Peyer's patch (tissue), 4 donors: ENCODE results near the gene LMBR1. TPM values are rescaled to one million over a fixed set of nuclear protein-coding genes. Genes with fewer than 3 reads are reported as not detected.
"Not testable (repeated sequence)": the region's sequence is repeated elsewhere in the genome, so short reads cannot be mapped to it uniquely, and the experiment has no call there.

Experiments
- DNase-seq, 3 donors: peaks; one replicate each; pipeline ENCODE4 v3.0.0-alpha.2; 2017 to 2019
- H3K27ac ChIP-seq, 4 donors: fragments of 200-600 bp; sonication (generic); one replicate each; pipeline ENCODE4 v1.5.1; 2016 to 2019
- H3K27me3 ChIP-seq, 2 donors: fragments of 200-600 bp; sonication (generic); one replicate each; pipeline ENCODE4 v1.5.1; 2019
- H3K36me3 ChIP-seq, 3 donors: fragments of 200-600 bp; sonication (generic); one replicate each; pipeline ENCODE4 v1.5.1; 2016 to 2019
- H3K4me1 ChIP-seq, 4 donors: fragments of 200-600 bp; sonication (generic); one replicate each; pipeline ENCODE4 v1.5.1; 2016 to 2019
- H3K4me3 ChIP-seq, 4 donors: fragments of 200-600 bp; sonication (generic); 1 replicate in 3 of 4; 2 replicates in 1 of 4; pipeline ENCODE4 v1.5.1; 2016 to 2019; ENCODE audit warnings: mild to moderate bottlenecking in 1 of 4
- H3K9me3 ChIP-seq, 4 donors: fragments of 200-600 bp; sonication (generic); one replicate each; pipeline ENCODE4 v1.5.1; 2016 to 2019; ENCODE audit warnings: mild to moderate bottlenecking in 1 of 4
- POLR2A ChIP-seq, 2 donors: fragments of 450-650 bp; IDR thresholded peaks; one replicate each; pipeline ENCODE4 v1.5.1; 2017; ENCODE audit warnings: antibody characterized with exemption in 2 of 2, mild to moderate bottlenecking in 2 of 2, moderate library complexity in 2 of 2
- total RNA-seq, 4 donors: library from RNA; depleted of rRNA; stranded (reverse); fragments of >200 nt; gene quantifications; one replicate each; pipeline ENCODE4 v1.1.0, GENCODE V29; 2016
- TF ChIP-seq, protein P1 (sequence below), 6 experiments: fragments of 450-650 bp in 4 of 6; fragments of 200-600 bp in 2 of 6; sonication (generic) in 1 of 6; IDR thresholded peaks; one replicate each; pipeline ENCODE4 v1.5.1; 2017 to 2019; ENCODE audit warnings: antibody characterized with exemption in 6 of 6, mild to moderate bottlenecking in 3 of 6, moderate library complexity in 1 of 6

Gene LMBR1
- total RNA-seq, 4 donors from 2014 or later, result 30.5 to 69.3 (median 62.8) TPM

DNA sequence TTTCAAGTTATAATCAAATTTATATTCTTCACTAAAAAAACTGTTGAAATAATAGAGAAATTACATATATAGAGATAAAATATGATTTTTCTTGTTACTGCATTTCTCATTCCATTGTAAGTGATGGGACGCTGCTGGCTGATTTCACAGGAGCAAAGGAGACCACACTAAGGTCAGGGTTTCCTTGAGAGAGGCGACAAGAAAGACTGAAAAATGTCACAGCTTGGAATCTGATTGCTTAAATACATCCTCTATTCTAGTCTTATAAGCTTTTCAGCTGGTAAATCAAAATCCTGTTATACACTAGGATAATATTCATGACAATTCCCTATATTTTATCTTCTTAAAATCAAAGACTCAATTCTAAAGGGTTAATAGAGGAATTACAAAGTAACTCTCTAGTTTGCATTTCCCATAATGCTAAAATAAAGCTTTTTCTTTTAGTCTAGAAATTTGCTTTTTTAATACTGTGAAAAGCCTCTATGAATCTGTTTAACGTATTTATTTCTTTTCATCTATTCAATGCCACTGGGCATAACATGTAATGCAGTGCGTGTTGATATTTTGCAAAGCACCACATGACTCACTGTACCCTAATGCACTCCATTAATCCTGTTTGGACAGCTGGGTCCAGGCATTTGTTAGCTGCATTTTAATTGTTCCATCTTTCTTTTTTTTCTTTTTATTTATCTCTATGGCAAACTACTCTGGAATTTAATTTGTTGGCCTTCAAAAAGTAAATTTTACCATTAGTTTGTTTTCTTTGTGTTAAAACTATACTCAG, 170.7 kb downstream of the LMBR1 start:
- Histone ChIP-seq H3K27me3 (no peaks in the 10 kb centered on the region), H3K4me1 (no peaks in the 10 kb centered on the region), H3K9me3 (no peaks in the 10 kb centered on the region), H3K27ac (no peak overlapping the region), H3K36me3 (no peaks in the 10 kb centered on the region), H3K4me3 (no peak overlapping the region)
- no peak for DNase-seq
- TF ChIP-seq, protein P1, sequence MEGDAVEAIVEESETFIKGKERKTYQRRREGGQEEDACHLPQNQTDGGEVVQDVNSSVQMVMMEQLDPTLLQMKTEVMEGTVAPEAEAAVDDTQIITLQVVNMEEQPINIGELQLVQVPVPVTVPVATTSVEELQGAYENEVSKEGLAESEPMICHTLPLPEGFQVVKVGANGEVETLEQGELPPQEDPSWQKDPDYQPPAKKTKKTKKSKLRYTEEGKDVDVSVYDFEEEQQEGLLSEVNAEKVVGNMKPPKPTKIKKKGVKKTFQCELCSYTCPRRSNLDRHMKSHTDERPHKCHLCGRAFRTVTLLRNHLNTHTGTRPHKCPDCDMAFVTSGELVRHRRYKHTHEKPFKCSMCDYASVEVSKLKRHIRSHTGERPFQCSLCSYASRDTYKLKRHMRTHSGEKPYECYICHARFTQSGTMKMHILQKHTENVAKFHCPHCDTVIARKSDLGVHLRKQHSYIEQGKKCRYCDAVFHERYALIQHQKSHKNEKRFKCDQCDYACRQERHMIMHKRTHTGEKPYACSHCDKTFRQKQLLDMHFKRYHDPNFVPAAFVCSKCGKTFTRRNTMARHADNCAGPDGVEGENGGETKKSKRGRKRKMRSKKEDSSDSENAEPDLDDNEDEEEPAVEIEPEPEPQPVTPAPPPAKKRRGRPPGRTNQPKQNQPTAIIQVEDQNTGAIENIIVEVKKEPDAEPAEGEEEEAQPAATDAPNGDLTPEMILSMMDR (IDR thresholded peaks at IDR 0.05), result no peak
- TF ChIP-seq POLR2A (IDR thresholded peaks at IDR 0.05), result no peak

DNA sequence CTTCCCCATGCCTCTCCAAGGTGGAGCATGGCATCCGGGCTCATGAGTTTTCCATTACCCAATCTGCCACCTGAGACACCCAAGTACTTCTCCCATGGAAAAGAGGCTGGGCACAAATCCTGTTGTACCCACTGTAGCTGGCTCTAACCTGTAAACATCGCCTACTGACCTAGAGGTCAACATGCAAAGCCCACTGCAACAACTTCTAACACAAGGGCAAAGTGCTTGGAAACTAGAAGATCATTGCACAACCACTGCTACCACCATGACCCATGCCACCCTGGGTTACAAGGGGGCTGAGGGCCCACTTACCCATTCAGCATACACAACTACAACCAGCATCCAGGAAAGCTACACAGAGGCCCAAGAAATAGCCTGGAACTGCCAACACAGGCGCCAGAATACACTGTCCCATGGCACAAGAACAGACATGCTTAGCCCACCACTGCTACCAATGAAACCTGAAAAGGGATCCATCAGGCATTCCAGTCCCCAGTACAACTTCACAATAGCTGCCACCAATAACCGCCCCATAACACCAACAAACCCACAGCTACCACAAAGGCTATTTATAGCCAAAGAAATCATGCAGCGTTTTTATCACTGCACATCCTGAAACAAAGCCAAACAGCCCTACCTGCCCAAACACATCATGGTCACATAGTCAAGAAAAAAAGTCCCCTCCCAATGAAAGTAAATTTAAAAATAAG, 189.1 kb downstream of the LMBR1 start:
- no peak for TF ChIP-seq POLR2A (IDR thresholded peaks at IDR 0.05)
- TF ChIP-seq, protein P1 (IDR thresholded peaks at IDR 0.05), result no peak
- no peak overlapping the region for H3K4me3 ChIP-seq
- H3K9me3 ChIP-seq, result no peaks in the 10 kb centered on the region
- H3K27me3 ChIP-seq, result no peaks in the 10 kb centered on the region
- no peak for DNase-seq
- no peak overlapping the region for H3K27ac ChIP-seq
- no peaks in the 10 kb centered on the region for H3K36me3 ChIP-seq
- no peaks in the 10 kb centered on the region for H3K4me1 ChIP-seq

DNA sequence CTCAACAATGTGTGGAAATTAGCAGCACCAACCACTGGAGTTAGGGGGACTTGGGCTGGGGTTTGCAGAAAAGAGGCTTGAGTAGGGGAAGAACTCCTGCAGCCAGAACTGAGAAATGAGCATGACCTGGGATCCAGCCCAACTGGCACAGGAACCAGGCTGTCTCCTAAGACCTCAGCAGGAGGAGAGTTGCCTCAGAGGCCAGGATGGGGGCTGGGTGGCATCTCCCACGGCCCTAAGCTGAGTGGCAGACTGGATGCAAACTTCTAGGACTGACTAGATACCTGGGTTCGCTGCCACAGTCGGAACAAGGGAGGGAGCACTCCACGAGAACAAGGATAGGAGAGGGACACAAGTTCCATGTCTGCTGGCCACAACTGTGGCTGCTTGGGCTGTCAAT, 189.8 kb downstream of the LMBR1 start:
- peaks cover 0 to 3% (median 0%) of the 10 kb centered on the region in 4 donors for H3K9me3 ChIP-seq
- H3K4me3 ChIP-seq, result no peak overlapping the region

DNA sequence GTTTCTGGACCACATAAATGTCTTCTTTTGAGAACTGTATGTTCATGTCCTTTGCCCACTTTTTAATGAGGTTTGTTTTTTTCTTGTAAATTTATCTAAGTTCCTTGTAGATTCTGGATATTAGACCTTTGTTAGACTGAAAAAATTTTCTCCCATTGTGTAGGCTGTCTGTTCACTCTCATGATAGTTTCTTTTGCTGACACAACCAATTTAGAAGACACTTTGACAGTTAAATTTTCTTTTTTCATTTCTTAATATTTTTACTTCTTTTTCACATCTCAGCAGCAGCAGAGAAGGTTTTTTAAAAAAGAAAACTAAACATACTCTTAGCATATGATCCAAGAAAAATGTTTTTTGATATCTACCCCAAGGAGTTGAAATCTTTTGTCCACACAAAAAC, 190.6 kb downstream of the LMBR1 start:
- TF ChIP-seq, protein P1 (IDR thresholded peaks at IDR 0.05), result no peak
- H3K9me3 ChIP-seq, result peaks cover 0 to 8% (median 3%) of the 10 kb centered on the region in 4 donors
- H3K4me3 ChIP-seq, result no peak overlapping the region
- no peaks in the 10 kb centered on the region for H3K36me3 ChIP-seq
- H3K27ac ChIP-seq, result no peak overlapping the region
- no peak for DNase-seq
- no peaks in the 10 kb centered on the region for H3K27me3 ChIP-seq
- H3K4me1 ChIP-seq, result no peaks in the 10 kb centered on the region

More for the DNA sequence above, 189.8 kb downstream of the LMBR1 start:
- no peak overlapping the region for H3K27ac ChIP-seq
- no peaks in the 10 kb centered on the region for H3K27me3 ChIP-seq
- no peaks in the 10 kb centered on the region for H3K4me1 ChIP-seq
- TF ChIP-seq, protein P1 (IDR thresholded peaks at IDR 0.05), result no peak
- TF ChIP-seq POLR2A (IDR thresholded peaks at IDR 0.05), result no peak
- no peaks in the 10 kb centered on the region for H3K36me3 ChIP-seq
- DNase-seq, result no peak

DNA sequence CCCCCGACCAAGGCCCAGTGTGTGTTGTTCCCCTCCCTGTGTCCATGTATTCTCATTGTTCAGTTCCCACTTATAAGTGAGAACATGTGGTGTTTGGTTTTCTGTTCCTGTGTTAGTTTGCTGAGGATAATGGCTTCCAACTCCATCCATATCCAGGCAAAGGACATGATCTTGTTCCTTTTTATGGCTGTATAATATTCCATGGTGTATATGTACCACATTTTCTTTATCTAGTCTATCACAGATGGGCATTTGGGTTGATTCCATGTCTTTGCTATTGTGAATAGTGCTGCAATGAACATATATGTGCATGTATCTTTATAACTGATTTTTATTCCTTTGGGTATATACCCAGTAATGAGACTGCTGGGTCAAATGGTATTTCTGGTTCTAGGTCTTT, 191.2 kb downstream of the LMBR1 start:
- peaks cover 0 to 12% (median 4%) of the 10 kb centered on the region in 4 donors for H3K9me3 ChIP-seq
- not testable (repeated sequence) for H3K27ac ChIP-seq, DNase-seq, H3K4me3 ChIP-seq, H3K4me1 ChIP-seq, H3K27me3 ChIP-seq, H3K36me3 ChIP-seq

DNA sequence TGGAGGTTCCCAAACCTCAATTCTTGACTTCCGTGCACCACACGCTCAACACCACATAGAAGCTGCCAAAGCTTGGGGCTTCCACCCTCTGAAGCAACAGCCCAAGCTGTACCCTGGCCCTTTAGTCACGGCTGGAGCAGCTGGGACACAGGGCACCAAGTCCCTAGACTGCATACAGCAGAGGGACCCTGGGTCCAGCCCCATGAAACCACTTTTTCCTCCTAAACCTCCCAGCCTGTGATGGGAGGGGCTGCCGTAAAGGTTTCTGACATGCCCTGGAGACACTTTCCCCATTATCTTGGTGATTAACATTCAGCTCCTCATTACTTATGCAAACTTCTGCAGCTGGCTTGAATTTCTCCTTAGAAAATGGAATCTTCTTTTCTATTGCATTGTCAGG, 194.5 kb downstream of the LMBR1 start:
- not testable (repeated sequence) for H3K36me3 ChIP-seq, H3K4me1 ChIP-seq, H3K27me3 ChIP-seq, H3K27ac ChIP-seq, DNase-seq, H3K4me3 ChIP-seq
- peaks cover 0 to 18% (median 6%) of the 10 kb centered on the region in 4 donors for H3K9me3 ChIP-seq

DNA sequence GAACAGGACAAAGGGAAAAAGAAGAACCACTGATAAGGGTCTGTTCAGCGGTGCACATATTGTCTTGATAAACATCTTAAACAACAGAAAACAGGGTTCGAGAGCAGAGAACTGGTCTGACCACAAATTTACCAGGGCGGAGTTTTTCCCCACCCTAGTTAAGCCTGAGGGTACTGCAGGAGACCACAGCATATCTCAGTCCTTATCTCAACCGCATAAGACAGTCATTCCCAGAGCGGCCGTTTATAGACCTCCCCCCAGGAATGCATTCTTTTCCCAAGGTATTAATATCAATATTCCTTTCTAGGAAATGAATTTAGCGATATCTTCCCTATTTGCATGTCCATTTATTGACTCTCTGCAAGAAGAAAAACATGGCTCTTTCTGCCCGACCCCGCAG, 195.7 kb downstream of the LMBR1 start:
- not testable (repeated sequence) for H3K27me3 ChIP-seq, H3K27ac ChIP-seq, DNase-seq, H3K4me3 ChIP-seq, H3K36me3 ChIP-seq, H3K4me1 ChIP-seq
- H3K9me3 ChIP-seq, result peaks cover 0 to 18% (median 6%) of the 10 kb centered on the region in 4 donors
